CD4-positive, alpha-beta T cell treated with Interleukin-4 for 1 hour (primary cell): ENCODE data around the gene ERC2.

Experiments used
- DNase-seq, 2 donors: peaks; one replicate each; pipeline ENCODE4 v3.0.0-alpha.2; 2020 to 2022

The ERC2 gene

DNA sequence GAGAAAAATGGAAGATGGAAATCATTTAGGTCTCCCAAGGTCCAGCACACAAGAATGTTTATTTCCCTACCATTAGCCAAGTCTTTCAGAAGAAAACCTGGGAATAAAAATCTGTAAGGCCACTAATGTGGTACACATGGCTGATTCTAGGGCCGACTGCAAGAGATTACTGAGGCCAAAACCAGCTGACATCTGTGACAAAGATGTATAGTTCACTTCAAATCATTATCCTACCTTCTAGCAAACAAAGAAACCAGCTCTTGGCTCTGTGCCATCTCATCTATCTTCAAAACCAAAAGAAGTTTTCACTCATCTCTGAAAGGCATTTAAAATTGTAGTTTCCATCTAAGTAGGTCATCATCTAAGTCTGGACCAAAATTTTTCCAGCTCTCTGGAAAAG lies 43.9 kb downstream of the ERC2 start:
- DNase-seq: no peak

DNA sequence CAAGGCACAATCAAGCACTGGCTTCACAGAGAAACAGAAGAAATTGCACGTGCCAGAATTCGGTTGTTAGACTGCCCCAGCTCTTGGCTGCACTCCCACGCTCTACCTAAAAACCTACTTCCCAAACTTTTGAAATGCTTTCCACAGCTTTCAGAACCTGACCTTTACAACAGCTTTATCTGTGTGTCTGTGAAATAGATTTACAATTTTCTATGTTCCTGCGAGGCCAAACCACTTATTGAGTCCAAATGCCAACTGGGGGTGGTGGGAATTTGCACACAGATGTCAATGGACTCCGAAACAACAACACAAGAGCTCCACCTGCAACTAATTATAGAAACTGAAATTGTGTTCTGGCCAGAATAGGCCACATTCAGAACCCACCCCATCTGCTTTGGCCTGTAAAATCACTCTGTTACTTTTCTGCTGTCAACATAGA lies 44.6 kb downstream of the ERC2 start:
- no peak for DNase-seq

DNA sequence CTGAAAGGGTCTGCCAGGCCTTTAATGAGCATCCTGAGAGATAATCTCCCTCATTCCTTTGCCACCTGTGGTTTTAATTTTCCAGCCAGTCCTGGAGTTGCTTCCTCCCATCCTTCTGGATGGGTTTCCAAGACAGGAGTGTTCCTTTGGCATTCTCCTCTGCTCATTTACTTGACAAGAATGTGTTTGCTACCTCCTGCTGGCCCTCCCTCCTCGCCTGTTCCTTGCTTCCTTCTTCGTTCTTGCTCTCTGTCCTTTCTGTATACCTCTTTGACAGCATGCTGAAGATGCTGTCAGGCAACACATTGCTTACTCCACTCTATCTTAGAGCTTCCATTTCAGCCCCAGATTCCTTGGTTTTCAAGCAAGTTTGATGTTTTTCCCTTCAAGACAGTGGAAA lies 46.0 kb downstream of the ERC2 start:
- no peak for DNase-seq

DNA sequence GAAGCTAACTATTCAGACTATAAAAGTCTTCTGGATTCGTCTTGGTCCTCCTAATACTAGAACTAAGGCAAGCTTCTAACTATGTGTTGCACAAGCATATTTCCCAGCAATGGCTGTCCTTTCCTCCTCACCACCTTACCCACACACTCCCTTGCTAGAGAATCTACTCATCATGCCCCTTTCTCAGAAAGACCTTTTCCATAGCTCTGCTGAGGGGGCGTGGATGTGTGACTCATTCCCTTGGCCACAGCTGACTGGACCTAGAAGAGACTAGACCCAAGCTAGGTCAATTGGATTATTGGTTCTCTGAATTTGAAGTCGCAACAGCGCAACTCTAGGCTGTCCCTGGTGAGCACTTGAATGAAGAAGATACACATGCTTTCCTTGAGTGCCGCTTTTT lies 47.1 kb downstream of the ERC2 start:
- no peak for DNase-seq

DNA sequence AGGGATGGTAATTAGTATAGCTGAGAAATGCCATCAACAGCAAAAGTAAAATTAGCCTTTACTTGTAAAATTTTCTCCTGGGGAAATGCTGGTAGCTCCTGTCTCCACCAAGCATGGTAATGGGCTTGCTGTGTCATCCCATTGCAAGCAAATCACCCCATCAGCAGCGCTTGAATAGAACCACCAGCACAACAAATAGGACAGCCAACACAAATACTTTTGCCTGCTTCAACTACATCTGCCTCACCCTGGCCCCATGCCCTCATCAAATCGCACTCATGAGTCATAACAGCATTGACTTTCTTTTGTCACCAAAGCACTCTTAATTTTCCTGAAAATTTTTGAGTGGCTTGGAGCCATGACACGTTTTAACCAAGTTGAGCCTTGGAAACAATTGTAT lies 52.6 kb downstream of the ERC2 start:
- DNase-seq: no peak

DNA sequence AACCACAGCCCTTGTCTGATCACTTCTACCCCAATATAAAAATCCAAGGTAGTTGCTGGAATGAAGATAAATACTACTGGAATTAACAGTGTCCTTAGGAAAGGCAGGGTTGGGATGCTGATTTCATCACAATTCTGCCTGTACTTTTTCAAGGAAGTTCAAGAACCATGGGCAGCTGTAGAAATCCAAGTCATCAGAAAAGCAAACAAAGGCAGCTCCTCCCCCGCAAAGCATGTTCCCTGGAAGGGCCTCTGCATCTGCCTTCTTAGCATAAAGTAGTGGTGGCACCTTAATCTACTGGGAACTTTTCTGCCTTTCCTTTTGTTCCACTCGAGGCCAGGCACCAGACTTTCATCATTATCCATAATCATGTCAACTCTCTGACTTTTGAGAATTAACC lies 54.4 kb downstream of the ERC2 start:
- DNase-seq: no peak

DNA sequence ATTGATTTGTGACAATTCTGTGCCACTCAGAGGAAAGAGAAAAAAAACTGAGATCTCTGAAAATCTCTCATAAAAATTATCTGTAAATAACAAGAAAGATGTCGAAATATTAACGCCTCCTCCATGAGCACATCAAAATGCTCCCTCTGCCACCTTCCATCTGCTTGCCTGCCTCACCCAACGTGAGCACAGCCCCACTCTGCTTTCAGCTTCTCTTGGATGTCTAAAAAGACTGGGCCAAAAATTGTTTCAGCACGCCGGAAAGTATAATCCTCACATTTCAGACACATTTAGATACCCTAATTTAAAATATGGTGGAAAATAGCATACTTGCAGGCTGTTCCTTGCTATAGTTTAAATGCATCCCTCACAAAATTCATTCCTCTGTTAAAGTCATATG lies 57.1 kb downstream of the ERC2 start:
- no peak for DNase-seq

DNA sequence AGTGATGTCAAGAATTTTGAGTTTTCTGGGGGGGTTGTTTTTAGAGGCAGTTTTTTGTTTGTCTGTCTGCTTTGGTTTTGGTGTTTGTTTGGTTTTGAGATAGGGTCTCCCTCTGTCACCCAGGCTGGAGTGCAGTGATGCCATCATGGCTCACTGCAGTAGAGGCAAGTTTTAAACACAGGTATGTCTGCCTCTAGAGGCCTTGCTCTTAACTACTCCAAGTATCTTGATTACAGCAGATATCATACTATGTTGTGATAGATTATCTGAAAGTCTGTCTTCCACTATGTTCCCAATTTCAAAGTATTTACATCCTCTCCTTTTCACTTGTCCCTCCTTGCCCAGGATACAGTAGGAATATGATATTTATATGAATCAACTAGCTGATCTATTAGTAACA lies 57.7 kb downstream of the ERC2 start:
- no peak for DNase-seq

DNA sequence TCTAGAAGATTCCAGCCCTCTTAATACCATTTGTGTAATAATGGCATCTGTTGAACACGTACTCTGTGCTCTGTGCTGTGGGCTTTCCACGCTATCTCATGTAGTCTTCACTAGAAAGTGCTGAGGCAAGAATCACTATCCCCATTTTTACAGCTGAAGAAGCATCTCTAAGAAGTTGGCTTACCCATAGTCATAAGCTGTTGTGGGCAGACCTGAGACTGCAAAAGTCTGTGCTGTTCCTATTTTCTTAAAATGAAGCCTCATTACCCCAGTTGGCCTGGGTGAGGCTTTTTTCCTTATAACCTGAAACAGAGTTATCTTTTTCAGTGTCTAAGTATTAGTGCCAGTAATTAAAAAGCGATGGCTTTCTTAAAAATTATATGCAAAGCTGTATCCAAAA lies 58.5 kb downstream of the ERC2 start:
- no peak for DNase-seq

DNA sequence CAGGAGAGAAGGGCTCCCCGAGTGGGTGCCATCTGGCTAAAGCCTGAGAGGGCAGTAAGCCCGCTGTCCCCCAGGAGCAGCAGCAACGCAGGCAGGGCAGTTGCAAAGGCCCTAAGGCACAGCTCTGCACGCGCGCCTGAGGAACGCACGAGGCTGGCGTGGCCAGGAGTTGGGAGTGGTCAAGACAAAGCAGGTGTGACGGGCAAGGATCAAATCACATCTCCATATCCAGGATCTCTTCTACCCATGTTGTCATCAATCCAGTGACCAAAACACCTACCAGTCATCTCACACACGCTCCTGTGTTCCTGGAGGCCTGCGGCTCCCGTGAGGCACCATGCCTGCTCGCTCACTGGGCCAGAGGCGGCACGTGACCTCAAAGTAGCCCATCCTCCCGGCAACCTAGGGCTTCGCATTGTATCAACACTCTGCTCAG lies 59.5 kb downstream of the ERC2 start:
- no peak for DNase-seq

DNA sequence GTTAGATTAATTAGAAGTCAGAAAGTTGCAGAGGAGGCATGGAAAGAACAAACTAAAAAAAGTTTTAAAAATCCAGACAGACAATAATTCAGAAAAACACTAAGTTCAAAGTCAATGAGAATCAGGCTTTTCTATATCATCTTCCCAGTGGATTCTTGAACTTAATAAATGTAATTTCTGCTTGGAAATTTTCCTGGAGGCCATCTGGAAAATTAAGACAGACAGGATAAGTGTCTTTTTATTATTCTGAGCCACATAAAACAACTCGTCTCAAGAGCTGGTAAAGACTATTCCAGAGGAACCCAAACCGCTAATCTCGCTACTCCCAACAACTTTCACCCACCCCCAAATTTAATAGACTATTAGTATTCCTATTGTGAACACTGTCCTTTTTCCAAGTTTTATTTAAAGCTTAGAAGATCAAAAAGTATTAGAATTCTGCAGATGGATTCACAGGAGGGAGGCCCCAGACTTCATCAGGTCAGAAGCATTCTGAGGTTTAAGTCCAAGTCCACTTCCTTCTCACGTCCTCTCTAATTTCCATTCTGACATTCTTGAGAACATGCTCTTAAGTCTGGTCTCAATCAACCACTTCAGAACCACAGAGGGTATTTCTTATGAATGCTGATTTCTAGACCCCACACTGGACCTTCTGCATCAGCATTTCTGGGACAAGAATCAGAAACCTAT lies 61.3 kb downstream of the ERC2 start:
- no peak for DNase-seq

DNA sequence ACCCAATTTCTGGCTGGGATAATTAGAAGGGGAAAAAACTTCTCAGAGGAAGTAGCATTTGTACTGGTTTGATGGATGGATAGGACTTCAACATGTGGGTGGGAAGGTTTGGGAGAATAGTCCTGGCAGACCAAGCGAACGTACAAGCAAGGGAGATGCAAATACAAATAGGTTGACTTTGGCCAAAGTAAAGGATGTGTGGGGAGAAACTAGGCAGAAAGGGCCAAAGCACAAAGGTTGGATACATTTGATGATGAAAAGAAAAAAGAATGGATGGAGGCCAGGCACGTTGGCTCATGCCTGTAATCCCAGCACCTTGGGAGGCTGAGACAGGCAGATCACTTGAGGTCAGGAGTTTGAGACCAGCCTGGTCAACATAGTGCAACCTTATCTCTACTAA lies 63.4 kb downstream of the ERC2 start:
- no peak for DNase-seq

DNA sequence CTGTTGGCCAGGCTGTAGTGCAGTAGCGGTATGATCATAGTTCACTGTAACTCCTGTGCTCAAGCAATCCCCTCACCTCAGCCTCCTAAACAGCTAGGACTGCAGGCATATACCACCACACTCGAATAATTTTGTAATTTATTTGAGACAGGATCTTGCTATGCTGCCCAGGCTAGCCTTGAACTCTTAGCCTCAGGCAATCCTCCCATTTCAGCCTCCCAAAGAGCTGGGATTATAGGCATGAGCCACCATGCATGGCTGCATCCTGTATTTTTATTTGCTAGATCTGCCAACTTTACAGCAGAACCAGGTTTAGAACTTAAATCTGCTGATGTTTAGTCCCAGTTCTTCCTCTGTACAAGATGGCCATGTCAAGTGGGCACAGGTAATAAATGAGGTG lies 69.6 kb downstream of the ERC2 start:
- no peak for DNase-seq

DNA sequence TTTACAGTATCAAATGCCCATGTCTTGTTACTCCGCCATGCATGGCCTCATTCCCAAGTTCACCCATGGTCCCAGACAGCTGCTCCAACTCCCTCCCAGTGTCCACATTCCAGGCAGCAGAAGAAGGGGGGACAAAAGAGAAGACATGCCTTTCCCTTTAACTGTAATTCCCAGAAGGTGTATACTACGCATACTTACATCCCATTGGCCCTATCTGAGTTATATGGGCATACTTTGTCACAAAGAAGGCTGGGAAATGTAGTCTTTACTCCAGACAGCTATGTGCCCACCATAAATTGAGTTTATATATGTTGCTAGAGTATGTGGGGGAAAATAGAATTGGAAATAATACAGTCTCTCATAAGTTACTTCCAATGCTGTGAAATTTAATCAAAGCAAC lies 70.5 kb downstream of the ERC2 start:
- DNase-seq: no peak

DNA sequence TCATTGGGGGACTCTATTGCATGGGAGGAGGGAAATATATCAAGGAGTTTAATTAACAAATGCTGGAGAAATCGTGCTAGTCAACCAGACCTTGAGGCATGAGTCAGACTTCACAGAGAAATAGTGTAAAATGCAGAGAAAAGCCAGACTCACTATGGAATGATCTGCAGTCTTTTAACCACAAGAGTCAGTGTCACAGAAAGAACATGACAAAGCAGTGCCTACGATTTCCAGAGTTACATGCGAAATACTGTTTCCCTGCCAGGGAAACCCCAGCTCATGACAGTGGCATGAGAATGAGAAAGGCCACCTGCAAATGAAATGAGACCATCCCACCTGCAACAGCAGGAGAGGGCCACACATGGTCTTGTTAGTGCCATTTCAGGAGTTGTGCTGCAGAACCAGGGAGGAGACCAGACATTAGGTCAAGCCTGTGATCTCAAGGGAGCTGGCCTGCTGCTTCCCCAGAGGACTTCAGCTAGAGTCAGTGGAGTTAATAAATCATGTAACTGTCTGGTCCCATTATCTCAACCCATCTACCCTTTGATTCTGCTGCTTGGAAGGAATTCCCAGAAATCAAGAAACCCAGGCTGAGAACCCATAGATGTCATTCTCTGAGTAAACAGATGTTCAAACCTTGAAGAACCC lies 79.0 kb downstream of the ERC2 start:
- no peak for DNase-seq

DNA sequence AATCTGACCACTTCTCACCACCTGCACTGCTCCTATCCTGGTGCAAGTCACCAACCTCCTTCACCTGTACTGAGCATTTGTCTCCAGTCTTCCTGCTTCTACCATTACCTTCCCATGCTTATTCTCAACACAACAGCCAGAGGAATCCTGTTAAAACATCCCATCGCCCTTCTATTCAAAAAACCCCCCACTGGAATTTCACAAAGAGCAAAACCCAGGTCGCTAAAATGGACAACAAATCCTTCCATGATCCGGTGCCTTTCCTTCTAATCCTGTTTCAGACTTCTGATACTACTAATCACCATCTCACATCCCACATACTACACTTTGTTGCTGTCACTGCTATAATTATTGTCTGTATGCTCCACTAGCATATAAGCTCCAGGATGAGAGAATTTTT lies 85.2 kb downstream of the ERC2 start:
- no peak for DNase-seq

DNA sequence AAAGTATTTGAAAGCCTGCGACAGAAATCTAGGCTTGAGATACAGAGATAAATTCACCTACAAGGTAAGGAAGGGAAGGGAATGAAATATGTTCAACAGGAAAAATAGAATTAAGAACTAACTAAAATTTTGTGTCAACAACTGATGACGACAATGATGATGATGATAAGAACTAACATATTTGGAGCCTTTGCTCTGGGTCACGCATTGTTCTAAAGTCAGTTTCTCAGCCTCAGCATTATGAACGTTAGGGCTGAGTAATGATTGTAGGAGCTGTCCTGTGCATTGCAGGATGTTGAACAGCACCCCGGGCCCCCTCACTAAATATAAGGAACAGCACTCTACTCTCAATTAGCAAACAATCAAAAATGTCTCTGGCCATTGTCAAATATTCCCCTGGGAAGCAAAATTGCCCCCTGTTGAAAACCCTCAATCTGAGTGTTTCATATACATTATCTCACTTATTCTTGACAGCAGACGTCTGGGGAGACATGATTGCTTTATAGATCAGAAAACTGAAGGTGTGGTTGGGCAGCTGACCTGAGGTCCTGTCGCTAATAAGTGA lies 88.5 kb downstream of the ERC2 start:
- DNase-seq: no peak

DNA sequence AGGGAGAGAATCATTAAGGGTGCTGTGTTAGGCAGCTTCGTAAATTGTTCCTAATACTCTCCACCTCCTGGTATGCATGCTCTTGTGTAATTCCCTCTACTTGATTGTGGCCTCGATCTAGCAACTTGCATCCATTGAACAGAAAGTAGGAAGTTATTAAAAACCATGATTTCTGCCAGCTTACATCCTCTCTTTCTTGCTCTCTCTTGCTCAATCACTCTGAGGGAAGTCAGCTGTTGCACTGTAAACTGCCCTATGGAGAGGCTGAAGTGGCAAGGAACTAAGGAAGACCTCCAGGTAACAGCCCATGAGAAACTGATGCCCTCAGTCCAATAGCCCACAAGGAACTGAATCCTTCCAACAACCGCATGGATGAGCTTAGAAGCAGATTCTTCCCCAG lies 92.6 kb downstream of the ERC2 start:
- no peak for DNase-seq

DNA sequence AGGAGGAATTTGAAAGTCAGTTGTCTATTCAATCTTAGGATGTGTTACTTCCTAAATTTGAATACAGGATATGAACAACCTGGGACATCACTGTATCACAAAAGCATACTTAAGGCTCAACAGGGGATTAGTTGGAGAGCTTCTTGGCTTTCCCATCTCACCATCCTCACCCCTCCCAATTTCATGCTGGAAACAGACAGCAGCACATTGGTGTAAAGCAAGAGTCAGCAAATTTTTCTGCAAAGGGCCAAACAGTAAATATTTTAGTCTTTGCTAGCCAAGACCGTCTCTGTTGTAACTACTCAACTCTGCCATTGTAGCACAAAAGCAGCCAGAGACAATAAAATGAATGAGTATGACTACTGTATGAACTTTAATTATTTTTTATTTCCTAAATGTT lies 94.9 kb downstream of the ERC2 start:
- DNase-seq: no peak

DNA sequence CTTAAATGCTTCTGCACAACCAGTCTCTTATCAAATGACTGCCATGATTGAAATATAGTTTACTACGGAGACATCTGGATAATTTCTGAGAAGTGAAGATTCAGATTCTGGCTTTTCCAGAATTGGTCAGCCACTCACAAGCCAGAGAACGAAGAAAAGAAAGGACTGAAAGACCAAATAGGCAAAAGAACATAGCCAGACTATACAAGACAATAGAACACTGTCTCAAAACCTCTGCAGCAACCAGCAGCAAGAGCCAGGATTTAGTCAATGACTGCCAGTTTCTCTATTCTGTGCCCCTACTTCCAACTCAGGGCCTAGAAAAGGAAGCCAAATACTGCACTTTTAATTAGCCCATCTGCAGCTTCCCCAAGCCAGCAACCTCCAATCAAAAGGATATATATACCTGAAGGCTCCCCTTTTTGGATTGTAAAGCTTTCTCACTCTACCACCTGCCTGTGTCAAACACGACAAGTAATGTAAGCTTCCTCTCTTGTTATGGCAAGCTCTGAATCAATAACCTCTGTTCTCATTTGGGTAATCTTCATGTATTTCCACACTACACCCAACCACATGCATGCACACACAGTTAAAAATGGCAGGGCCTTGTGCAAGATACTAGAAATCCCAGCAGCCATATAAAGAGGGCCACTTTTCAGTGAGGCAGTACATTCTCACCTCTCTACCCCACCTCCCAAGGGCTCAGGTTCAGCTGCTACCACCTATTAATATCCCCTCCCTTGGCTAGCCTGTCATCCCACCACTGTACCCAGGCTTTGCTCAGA lies 97.1 kb downstream of the ERC2 start:
- no peak for DNase-seq

DNA sequence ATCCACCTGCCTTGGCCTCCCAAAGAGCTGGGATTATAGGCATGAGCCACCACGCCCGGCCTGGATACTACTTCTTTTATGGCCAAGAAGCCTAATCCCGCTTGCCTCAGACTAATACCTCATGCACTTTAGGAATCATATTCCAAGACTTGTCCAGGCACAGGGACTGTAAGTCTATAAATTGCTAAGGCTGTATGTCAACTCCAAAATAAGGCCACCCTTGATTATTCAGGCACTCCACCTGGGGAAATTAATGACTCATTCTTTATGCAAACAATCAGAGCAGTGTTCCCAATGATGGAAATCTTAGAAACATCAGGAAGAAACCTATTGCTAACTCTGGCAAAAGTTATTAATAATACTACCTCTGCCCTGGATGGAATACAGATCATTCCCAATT lies 98.4 kb downstream of the ERC2 start:
- DNase-seq: no peak

DNA sequence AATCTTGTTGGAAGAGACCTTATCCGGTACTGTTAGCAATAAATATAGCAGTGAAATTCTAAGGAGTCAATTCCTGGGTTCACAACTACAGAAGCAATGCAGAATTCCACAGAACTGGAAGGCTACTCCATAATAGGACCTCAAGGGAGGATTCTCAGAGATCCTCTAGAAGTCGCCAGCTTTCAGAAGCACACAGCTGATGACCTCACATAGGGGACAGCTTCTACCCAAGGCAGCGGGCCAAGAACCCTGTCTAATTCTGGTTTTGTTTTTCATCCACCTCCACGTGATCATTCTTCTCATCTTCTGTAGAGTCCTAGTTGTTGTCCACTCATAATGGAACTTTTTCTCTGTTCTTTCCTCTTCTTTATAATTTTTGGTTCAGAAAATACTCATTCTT lies 99.4 kb downstream of the ERC2 start:
- DNase-seq: no peak

DNA sequence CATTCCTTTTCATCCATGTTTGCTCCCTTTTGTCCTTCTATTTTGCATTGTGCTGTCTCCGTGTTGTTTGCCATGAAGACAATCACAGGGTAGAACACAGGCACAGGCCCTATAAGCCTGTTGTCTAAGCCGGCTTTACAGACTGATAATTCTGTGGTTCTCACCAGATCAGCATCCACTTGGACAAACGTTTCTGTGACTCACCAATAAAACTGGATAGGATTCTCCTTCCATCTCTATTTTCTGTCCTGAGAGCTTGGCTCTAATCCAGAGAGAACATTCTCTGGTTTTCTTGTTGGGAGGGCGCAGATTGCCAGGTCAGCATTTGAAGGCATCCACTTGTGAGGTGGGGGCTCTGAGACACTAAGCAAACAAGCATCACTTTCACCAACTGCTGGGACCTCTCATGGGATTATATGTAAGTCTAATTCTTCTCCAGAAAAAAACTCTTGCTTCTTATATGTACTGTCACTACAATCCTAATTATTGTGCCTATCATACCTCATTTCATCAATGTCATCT lies 101.6 kb downstream of the ERC2 start:
- DNase-seq: no peak
